CD4-positive, alpha-beta T cell (primary cell): Measurements from ENCODE around the gene CTF1. TPM values are rescaled to one million over a fixed set of nuclear protein-coding genes. Genes with fewer than 3 reads are reported as not detected.

Source experiments
- ATAC-seq: fragments of 200-7000 bp; cut with Tn5 transposase; one replicate; pipeline ENCODE4 v1.10.0; 2022; ENCODE audit warnings: mild to moderate bottlenecking; ENCODE audit not compliant: poor library complexity
- CTCF ChIA-PET: fragments of 350-600 bp; sonication (Branson Sonifier 250); formaldehyde crosslinking; loops from one replicate; lab custom pipeline; 2021; ENCODE audit warnings: antibody characterized with exemption, inconsistent platforms; lab: Charles Lee
- POLR2A ChIA-PET: fragments of 350-600 bp; sonication (Branson Sonifier 250); formaldehyde crosslinking; loops from one replicate; lab custom pipeline; 2021; ENCODE audit warnings: antibody characterized with exemption, inconsistent platforms; lab: Charles Lee
- DNase-seq, 14 experiments: peaks; one replicate each; pipeline ENCODE4 v3.0.0-alpha.2; 2013 to 2020; ENCODE audit warnings: mixed read lengths in 2 of 14
- H3K27ac ChIP-seq, 2 donors: one replicate each; pipeline versions ENCODE4 v1.5.1 to v1.7.0; 2013; ENCODE audit warnings: low read length in 2 of 2, low read depth in 1 of 2, mild to moderate bottlenecking in 1 of 2
- H3K27me3 ChIP-seq, 2 experiments: 1 replicate in 1 of 2; 2 replicates in 1 of 2; pipeline versions ENCODE4 v1.6.1 to v1.7.0; 2013; ENCODE audit warnings: low read length in 2 of 2, control low read depth in 1 of 2, mild to moderate bottlenecking in 1 of 2, moderate library complexity in 1 of 2; ENCODE audit not compliant: insufficient read depth in 2 of 2, control insufficient read depth in 1 of 2
- H3K36me3 ChIP-seq: one replicate; pipeline ENCODE4 v1.6.1; 2013; ENCODE audit warnings: low read length, control low read depth; ENCODE audit not compliant: insufficient read depth
- H3K4me1 ChIP-seq: one replicate; pipeline ENCODE4 v1.6.1; 2013; ENCODE audit warnings: low read length, control low read depth; ENCODE audit not compliant: insufficient read depth
- H3K4me3 ChIP-seq: one replicate; pipeline ENCODE4 v1.5.1; 2013; ENCODE audit warnings: mild to moderate bottlenecking, low read length, moderate library complexity
- H3K9me3 ChIP-seq, 2 experiments: 1 replicate in 1 of 2; 2 replicates in 1 of 2; pipeline versions ENCODE4 v1.6.1 to v1.7.0; 2013; ENCODE audit warnings: low read length in 2 of 2, mild to moderate bottlenecking in 2 of 2, control low read depth in 1 of 2, moderate library complexity in 1 of 2; ENCODE audit not compliant: control insufficient read depth in 1 of 2, insufficient read depth in 1 of 2
- H3K27ac Mint-ChIP-seq: one replicate; pipeline ENCODE4 v1.8.0; 2020; ENCODE audit warnings: mixed read lengths
- H3K27me3 Mint-ChIP-seq: one replicate; pipeline ENCODE4 v1.8.0; 2021; ENCODE audit warnings: mixed read lengths
- H3K36me3 Mint-ChIP-seq: one replicate; pipeline ENCODE4 v1.8.0; 2021; ENCODE audit warnings: low read depth, mixed read lengths
- H3K4me1 Mint-ChIP-seq: one replicate; pipeline ENCODE4 v1.8.0; 2021; ENCODE audit warnings: low read depth, mixed read lengths
- H3K4me3 Mint-ChIP-seq: one replicate; pipeline ENCODE4 v1.8.0; 2020; ENCODE audit warnings: mild to moderate bottlenecking, mixed read lengths
- H3K9me3 Mint-ChIP-seq: one replicate; pipeline ENCODE4 v1.8.0; 2020; ENCODE audit warnings: mixed read lengths
- CTCF ChIP-seq: fragments of 200-600 bp; IDR thresholded peaks from one replicate; pipeline ENCODE4 v1.8.0; 2022; ENCODE audit warnings: antibody characterized with exemption, mild to moderate bottlenecking
- intact Hi-C, 2 experiments: fragments of 100-400 bp; cut with DNase I in 1 of 2; cut with micrococcal nuclease in 1 of 2; formaldehyde crosslinking; loops; one replicate each; pipeline versions ENCODE4 v1.15.1 to v1.9.0; 2023 to 2025; cut with DNase I, micrococcal nuclease
- total RNA-seq, 174 experiments: library from RNA in 2 of 174; stranded (reverse) in 2 of 174; gene quantifications; one replicate each; pipeline ENCODE4 v1.2.3 and lab custom pipeline; 2021 to 2026

CTF1 gene
- total RNA-seq, 2 experiments from 2014 or later, result 0.20 TPM; not detected in 1

GRCh38 chr16:30950516-30951065 is 54.2 kb downstream of the CTF1 start:
- Histone ChIP-seq H3K36me3 (no peaks in the 10 kb centered on the region), H3K4me3 (peak overlapping the region; percentile 70), H3K4me1 (peaks cover 35% of the 10 kb centered on the region), H3K27me3 (no peaks in the 10 kb centered on the region), H3K27ac (no peak overlapping the region), H3K9me3 (peaks cover 0 to 6% of the 10 kb centered on the region in 2 experiments)
- CTCF ChIA-PET, result interaction anchor here (1.2 to 1.3 kb wide), 2 partner anchors 8 to 192 kb away, joined by 4 to 6 read pairs; no protein-coding TSS in a partner anchor
- Mint-ChIP-seq H3K36me3 (no peaks in the 10 kb centered on the region), H3K9me3 (no peaks in the 10 kb centered on the region), H3K4me1 (peaks cover 19% of the 10 kb centered on the region), H3K27ac (no peak overlapping the region), H3K27me3 (no peaks in the 10 kb centered on the region), H3K4me3 (peak overlapping the region; percentile 86)
- DNase-seq (no peak), ATAC-seq (no peak)
- intact Hi-C loops, result loop anchor here in 1 of 2 experiments (10.0 kb wide), 2 partner anchors 124 to 914 kb away; partner anchors contain the start of genes ZNF646 and ZNF668
- no peak for TF ChIP-seq CTCF
- POLR2A ChIA-PET, result interaction anchor here (0.7 to 1.7 kb wide), 5 partner anchors 10 to 919 kb away, joined by 3 to 7 read pairs (median 3); no protein-coding TSS in a partner anchor

- ChIA-PET CTCF (interaction anchor here (1.3 kb wide), 1 partner anchor 9 kb away, joined by 6 read pairs; no protein-coding TSS in a partner anchor), POLR2A (no interaction called here)
- ATAC-seq (no peak), DNase-seq (no peak)
- Mint-ChIP-seq H3K4me3 (peak overlapping the region; percentile 60), H3K4me1 (peaks cover 19% of the 10 kb centered on the region), H3K36me3 (no peaks in the 10 kb centered on the region), H3K9me3 (no peaks in the 10 kb centered on the region), H3K27me3 (no peaks in the 10 kb centered on the region), H3K27ac (no peak overlapping the region)
- no peaks in the 10 kb centered on the region for H3K36me3 ChIP-seq
- TF ChIP-seq CTCF, result no peak
- intact Hi-C loops, result loop anchor here in 1 of 2 experiments (10.0 kb wide), 2 partner anchors 124 to 914 kb away; partner anchors contain the start of genes ZNF646 and ZNF668
- H3K4me3 ChIP-seq, result no peak overlapping the region
- H3K27ac ChIP-seq, result no peak overlapping the region
- H3K9me3 ChIP-seq, result peaks cover 0 to 6% of the 10 kb centered on the region in 2 experiments
- no peaks in the 10 kb centered on the region for H3K27me3 ChIP-seq
- H3K4me1 ChIP-seq, result peaks cover 35% of the 10 kb centered on the region
Measured at GRCh38 chr16:30951193-30951592, 54.8 kb downstream of the CTF1 start.

- Mint-ChIP-seq H3K4me1 (peaks cover 21% of the 10 kb centered on the region), H3K4me3 (peak overlapping the region; percentile 48), H3K27ac (no peak overlapping the region), H3K27me3 (no peaks in the 10 kb centered on the region), H3K36me3 (no peaks in the 10 kb centered on the region), H3K9me3 (no peaks in the 10 kb centered on the region)
- intact Hi-C loops, result loop anchor here in 1 of 2 experiments (10.0 kb wide), 2 partner anchors 123 to 913 kb away; partner anchors contain the start of genes ZNF646 and ZNF668
- no peak for ATAC-seq
- ChIA-PET POLR2A (no interaction called here), CTCF (no interaction called here)
- H3K27me3 ChIP-seq, result no peaks in the 10 kb centered on the region
- TF ChIP-seq CTCF, result no peak
- H3K4me1 ChIP-seq, result peaks cover 39% of the 10 kb centered on the region
- H3K9me3 ChIP-seq, result peaks cover 0 to 6% of the 10 kb centered on the region in 2 experiments
- no peak overlapping the region for H3K4me3 ChIP-seq
- no peak for DNase-seq
- H3K36me3 ChIP-seq, result no peaks in the 10 kb centered on the region
- H3K27ac ChIP-seq, result no peak overlapping the region
Measured at GRCh38 chr16:30951750-30952149, 55.3 kb downstream of the CTF1 start.
